Measurements from ENCODE around the gene MUTYH.

- TF ChIP-seq EZH2 (IDR thresholded peaks at IDR 0.05), result no peak
- TF ChIP-seq, protein P1, sequence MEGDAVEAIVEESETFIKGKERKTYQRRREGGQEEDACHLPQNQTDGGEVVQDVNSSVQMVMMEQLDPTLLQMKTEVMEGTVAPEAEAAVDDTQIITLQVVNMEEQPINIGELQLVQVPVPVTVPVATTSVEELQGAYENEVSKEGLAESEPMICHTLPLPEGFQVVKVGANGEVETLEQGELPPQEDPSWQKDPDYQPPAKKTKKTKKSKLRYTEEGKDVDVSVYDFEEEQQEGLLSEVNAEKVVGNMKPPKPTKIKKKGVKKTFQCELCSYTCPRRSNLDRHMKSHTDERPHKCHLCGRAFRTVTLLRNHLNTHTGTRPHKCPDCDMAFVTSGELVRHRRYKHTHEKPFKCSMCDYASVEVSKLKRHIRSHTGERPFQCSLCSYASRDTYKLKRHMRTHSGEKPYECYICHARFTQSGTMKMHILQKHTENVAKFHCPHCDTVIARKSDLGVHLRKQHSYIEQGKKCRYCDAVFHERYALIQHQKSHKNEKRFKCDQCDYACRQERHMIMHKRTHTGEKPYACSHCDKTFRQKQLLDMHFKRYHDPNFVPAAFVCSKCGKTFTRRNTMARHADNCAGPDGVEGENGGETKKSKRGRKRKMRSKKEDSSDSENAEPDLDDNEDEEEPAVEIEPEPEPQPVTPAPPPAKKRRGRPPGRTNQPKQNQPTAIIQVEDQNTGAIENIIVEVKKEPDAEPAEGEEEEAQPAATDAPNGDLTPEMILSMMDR (IDR thresholded peaks at IDR 0.05), result no peak
- TF ChIP-seq EZH2phosphoT487 (IDR thresholded peaks at IDR 0.05), result no peak
These were observed 33.9 kb downstream of the MUTYH start for GRCh38 chr1:45306319-45306718.

Measured in neural progenitor cell (in vitro differentiated cells).